Measurements from ENCODE around the gene PGR.

DNA sequence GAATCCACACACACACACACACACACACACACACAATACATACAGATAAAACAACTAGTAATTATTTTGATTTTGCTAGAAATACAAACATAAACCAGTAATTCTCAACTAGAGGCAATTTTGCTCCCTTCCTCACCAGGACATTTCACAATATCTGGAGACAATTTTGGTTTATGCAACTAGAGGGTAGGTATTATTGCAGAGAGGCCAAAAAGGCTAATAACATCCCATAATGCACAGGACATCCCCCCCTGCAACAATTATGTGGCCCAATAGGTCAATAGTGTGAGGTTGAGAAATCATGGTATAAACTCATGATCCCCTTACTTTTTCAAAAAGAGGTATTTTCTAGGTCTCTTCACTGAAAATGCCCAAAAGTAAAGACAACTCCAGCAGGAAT is 29.0 kb downstream of the PGR start:
- TF ChIP-seq, protein P1, sequence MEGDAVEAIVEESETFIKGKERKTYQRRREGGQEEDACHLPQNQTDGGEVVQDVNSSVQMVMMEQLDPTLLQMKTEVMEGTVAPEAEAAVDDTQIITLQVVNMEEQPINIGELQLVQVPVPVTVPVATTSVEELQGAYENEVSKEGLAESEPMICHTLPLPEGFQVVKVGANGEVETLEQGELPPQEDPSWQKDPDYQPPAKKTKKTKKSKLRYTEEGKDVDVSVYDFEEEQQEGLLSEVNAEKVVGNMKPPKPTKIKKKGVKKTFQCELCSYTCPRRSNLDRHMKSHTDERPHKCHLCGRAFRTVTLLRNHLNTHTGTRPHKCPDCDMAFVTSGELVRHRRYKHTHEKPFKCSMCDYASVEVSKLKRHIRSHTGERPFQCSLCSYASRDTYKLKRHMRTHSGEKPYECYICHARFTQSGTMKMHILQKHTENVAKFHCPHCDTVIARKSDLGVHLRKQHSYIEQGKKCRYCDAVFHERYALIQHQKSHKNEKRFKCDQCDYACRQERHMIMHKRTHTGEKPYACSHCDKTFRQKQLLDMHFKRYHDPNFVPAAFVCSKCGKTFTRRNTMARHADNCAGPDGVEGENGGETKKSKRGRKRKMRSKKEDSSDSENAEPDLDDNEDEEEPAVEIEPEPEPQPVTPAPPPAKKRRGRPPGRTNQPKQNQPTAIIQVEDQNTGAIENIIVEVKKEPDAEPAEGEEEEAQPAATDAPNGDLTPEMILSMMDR (conservative IDR thresholded peaks at IDR 0.05; ENCODE audit: low read depth, low read length): no peak
- TF ChIP-seq EZH2 (IDR thresholded peaks at IDR 0.05; ENCODE audit: borderline replicate concordance, low read depth, low read length, poor library complexity, severe bottlenecking): no peak
